Panc1 (cell line): Measurements from ENCODE around the gene GRIN3B. TPM values are rescaled to one million over a fixed set of nuclear protein-coding genes. Genes with fewer than 3 reads are reported as not detected.
A peak's percentile ranks its signal among the peaks of the same experiment; 100 is the strongest.

ENCODE experiments used
- ATAC-seq: fragments of 200-7000 bp; cut with Tn5 transposase; 2 replicates; pipeline ENCODE4 v1.9.1; 2020; ENCODE audit warnings: mild to moderate bottlenecking, moderate library complexity
- BruUV-seq: library from RNA; stranded (reverse); fragments of 400-500 nt; replicated peaks from 2 replicates; lab custom pipeline; 2021; lab: Mats Ljungman, UMichigan
- CTCF ChIA-PET: fragments of 300-600 bp; sonication (Branson Sonifier 250); formaldehyde crosslinking; loops from one replicate; lab custom pipeline; 2022; ENCODE audit warnings: antibody characterized with exemption; lab: Charles Lee
- POLR2A ChIA-PET: fragments of 300-600 bp; sonication (Branson Sonifier 250); formaldehyde crosslinking; loops from one replicate; lab custom pipeline; 2022; ENCODE audit warnings: antibody characterized with exemption; lab: Charles Lee
- DNase-seq: peaks from one replicate; pipeline ENCODE4 v3.0.0-alpha.2; 2010; ENCODE audit warnings: low read depth, low spot score
- H3K27ac ChIP-seq: 2 replicates; pipeline ENCODE4 v1.5.1; 2011; ENCODE audit warnings: mild to moderate bottlenecking, low read length, inconsistent platforms
- H3K27me3 ChIP-seq: fragments of 200-500 bp; sonication (Bioruptor generic); 2 replicates; pipeline ENCODE4 v1.6.0; 2014; ENCODE audit warnings: low read length, inconsistent platforms; ENCODE audit not compliant: control insufficient read depth, insufficient read depth
- H3K36me3 ChIP-seq: fragments of 200-500 bp; sonication (Bioruptor generic); 2 replicates; pipeline ENCODE4 v1.5.1; 2014; ENCODE audit warnings: inconsistent platforms, mild to moderate bottlenecking, low read length, moderate library complexity; ENCODE audit not compliant: control insufficient read depth, insufficient read depth
- H3K4me1 ChIP-seq: 2 replicates; pipeline ENCODE4 v1.5.1; 2011; ENCODE audit warnings: inconsistent platforms, mild to moderate bottlenecking, low read length, moderate library complexity; ENCODE audit not compliant: control insufficient read depth, insufficient read depth
- H3K4me3 ChIP-seq, 2 experiments: 2 replicates each; pipeline ENCODE4 v1.5.1; 2011 to 2012; ENCODE audit warnings: low read depth in 2 of 2, low read length in 2 of 2, mild to moderate bottlenecking in 2 of 2, inconsistent platforms in 1 of 2, moderate library complexity in 1 of 2
- H3K9me3 ChIP-seq: fragments of 200-500 bp; sonication (Bioruptor generic); 2 replicates; pipeline ENCODE4 v1.5.1; 2014; ENCODE audit warnings: low read depth, mild to moderate bottlenecking, inconsistent platforms, low read length, moderate library complexity; ENCODE audit not compliant: control insufficient read depth, insufficient read depth
- POLR2AphosphoS5 ChIP-seq: IDR thresholded peaks from 2 replicates; pipeline ENCODE4 v1.6.1; 2012; ENCODE audit warnings: mild to moderate bottlenecking, low read depth, low read length, moderate library complexity
- SIN3A ChIP-seq: IDR thresholded peaks from 2 replicates; pipeline ENCODE4 v1.6.1; 2012; ENCODE audit warnings: low read depth, mild to moderate bottlenecking, low read length, moderate library complexity, borderline replicate concordance; ENCODE audit not compliant: insufficient read depth
- TCF7L2 ChIP-seq: IDR thresholded peaks from 2 replicates; pipeline ENCODE4 v1.6.1; 2011; ENCODE audit warnings: mild to moderate bottlenecking, low read depth, low read length, inconsistent platforms
- in situ Hi-C: cut with HindIII; loops from 2 replicates; pipeline ENCODE4 v1.10.0; 2016; ENCODE audit warnings: low sequenced_read_pairs, low pct_unique_long_range_greater_than_20kb
- intact Hi-C: fragments of 100-400 bp; cut with micrococcal nuclease; formaldehyde crosslinking; loops from one replicate; pipeline ENCODE4 v1.10.0; 2022; ENCODE audit not compliant: unreplicated experiment
- total RNA-seq: library from RNA; stranded (reverse); gene quantifications from one replicate; pipeline ENCODE4 v1.2.1, GENCODE V29; 2021; ENCODE audit not compliant: unreplicated experiment
- TF ChIP-seq, protein P1 (sequence below): fragments of 450-650 bp; IDR thresholded peaks from 2 replicates; pipeline ENCODE4 v1.5.1; 2017; ENCODE audit warnings: mild to moderate bottlenecking
- TF ChIP-seq, protein P2 (sequence below), 2 experiments: IDR thresholded peaks; 2 replicates each; pipeline ENCODE4 v1.6.1; 2011 to 2012; ENCODE audit warnings: low read depth in 2 of 2, control low read depth in 1 of 2, low read length in 1 of 2, mild to moderate bottlenecking in 1 of 2, moderate library complexity in 1 of 2; ENCODE audit not compliant: insufficient read depth in 1 of 2

Gene GRIN3B
- total RNA-seq, 1 experiment from 2014 or later: 4.6 TPM

DNA sequence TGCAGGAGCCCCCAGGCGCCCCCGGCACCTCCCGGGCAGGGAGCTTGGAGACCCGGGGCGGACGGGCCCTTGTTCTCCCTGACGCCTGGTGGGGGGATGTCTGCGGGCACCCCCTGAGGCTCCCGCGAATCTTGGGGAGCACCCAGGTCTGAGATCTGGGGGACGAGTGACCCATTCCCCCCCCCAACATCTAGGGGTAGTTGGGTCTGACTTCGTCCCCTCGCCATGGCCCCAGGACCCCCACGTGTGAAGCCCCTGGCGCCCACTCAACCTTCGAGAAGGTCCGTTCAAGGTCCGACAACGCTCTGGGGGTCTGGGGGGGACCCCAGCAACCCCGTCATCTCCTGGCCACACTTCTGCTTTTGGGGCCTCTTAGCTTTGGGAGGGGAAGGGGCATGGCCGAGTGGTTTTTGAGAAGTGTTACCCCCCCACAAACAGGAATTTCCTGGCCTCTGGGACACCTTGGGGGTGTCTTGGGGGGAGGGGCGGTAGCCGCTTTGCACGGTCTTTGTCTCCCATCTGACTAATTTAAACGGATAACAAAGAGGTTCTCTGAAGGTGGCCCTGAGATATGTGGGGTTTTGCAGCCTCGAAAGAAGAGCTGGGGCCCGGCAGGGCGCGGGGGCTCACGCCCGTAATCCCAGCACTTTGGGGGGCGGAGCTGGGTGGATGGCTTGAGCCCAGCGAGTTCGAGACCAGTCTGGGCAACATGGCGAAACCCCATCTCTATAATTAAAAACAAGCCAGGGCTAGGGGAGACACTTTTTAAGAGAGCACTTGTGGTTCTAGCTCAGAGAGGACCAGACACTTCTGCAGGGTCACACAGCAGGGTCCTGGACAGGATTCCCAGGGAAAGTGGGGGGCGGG, 26.8 kb downstream of the GRIN3B start:
- POLR2A ChIA-PET: interaction anchor here (0.5 to 1.0 kb wide), 2 partner anchors 10 to 34 kb away, joined by 4 to 13 read pairs; no protein-coding TSS in a partner anchor
- H3K9me3 ChIP-seq: no peaks in the 10 kb centered on the region
- intact Hi-C loops (no loop called here), in situ Hi-C loops (no loop called here)
- H3K27me3 ChIP-seq: no peaks in the 10 kb centered on the region
- peak overlapping the region; percentile 94 for H3K27ac ChIP-seq
- ATAC-seq (peak; percentile 8; the same call in 1 of the 2 replicates), DNase-seq (no peak)
- TSS peak; percentile 95 for BruUV-seq
- peak overlapping the region; percentile 82 to 94 for H3K4me3 ChIP-seq
- TF ChIP-seq, protein P1, sequence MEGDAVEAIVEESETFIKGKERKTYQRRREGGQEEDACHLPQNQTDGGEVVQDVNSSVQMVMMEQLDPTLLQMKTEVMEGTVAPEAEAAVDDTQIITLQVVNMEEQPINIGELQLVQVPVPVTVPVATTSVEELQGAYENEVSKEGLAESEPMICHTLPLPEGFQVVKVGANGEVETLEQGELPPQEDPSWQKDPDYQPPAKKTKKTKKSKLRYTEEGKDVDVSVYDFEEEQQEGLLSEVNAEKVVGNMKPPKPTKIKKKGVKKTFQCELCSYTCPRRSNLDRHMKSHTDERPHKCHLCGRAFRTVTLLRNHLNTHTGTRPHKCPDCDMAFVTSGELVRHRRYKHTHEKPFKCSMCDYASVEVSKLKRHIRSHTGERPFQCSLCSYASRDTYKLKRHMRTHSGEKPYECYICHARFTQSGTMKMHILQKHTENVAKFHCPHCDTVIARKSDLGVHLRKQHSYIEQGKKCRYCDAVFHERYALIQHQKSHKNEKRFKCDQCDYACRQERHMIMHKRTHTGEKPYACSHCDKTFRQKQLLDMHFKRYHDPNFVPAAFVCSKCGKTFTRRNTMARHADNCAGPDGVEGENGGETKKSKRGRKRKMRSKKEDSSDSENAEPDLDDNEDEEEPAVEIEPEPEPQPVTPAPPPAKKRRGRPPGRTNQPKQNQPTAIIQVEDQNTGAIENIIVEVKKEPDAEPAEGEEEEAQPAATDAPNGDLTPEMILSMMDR: no peak
- TF ChIP-seq SIN3A (no peak), TCF7L2 (no peak), POLR2AphosphoS5 (no peak)
- TF ChIP-seq, protein P2, sequence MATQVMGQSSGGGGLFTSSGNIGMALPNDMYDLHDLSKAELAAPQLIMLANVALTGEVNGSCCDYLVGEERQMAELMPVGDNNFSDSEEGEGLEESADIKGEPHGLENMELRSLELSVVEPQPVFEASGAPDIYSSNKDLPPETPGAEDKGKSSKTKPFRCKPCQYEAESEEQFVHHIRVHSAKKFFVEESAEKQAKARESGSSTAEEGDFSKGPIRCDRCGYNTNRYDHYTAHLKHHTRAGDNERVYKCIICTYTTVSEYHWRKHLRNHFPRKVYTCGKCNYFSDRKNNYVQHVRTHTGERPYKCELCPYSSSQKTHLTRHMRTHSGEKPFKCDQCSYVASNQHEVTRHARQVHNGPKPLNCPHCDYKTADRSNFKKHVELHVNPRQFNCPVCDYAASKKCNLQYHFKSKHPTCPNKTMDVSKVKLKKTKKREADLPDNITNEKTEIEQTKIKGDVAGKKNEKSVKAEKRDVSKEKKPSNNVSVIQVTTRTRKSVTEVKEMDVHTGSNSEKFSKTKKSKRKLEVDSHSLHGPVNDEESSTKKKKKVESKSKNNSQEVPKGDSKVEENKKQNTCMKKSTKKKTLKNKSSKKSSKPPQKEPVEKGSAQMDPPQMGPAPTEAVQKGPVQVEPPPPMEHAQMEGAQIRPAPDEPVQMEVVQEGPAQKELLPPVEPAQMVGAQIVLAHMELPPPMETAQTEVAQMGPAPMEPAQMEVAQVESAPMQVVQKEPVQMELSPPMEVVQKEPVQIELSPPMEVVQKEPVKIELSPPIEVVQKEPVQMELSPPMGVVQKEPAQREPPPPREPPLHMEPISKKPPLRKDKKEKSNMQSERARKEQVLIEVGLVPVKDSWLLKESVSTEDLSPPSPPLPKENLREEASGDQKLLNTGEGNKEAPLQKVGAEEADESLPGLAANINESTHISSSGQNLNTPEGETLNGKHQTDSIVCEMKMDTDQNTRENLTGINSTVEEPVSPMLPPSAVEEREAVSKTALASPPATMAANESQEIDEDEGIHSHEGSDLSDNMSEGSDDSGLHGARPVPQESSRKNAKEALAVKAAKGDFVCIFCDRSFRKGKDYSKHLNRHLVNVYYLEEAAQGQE (IDR thresholded peaks at IDR 0.05; ENCODE audit: insufficient read depth in 1 of 2, low read depth in 2 of 2, low read length in 1 of 2): no peak
- peaks cover 8% of the 10 kb centered on the region for H3K4me1 ChIP-seq
- CTCF ChIA-PET: interaction anchor here (0.6 kb wide), 1 partner anchor 253 kb away, joined by 3 read pairs; no protein-coding TSS in a partner anchor
- H3K36me3 ChIP-seq: peaks cover 9% of the 10 kb centered on the region; the same call in 1 of the 2 replicates

DNA sequence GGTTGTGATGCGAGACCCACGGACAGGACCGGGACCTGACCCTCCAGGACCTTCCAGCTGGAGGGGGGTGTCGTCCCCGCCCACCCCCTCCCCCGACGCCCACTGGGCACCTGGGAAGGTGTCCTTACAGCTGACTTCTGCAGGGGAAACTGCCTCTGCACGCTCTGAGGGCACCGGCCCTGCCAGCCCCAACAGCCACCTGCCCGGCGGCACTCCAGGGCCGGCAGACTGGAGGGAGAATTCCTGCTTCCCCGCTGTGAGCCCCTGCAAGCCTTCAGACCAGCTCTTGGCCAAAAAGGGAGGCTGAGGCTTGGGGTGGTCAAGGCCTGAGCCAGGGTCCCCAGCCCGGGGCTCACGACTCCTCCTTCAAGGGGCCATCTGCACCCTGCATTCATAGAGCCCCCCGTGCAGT, 27.4 kb downstream of the GRIN3B start:
- Histone ChIP-seq H3K27ac (peak overlapping the region; percentile 94), H3K9me3 (no peaks in the 10 kb centered on the region), H3K4me1 (peaks cover 8% of the 10 kb centered on the region), H3K27me3 (no peaks in the 10 kb centered on the region), H3K36me3 (peaks cover 9% of the 10 kb centered on the region; the same call in 1 of the 2 replicates), H3K4me3 (peak overlapping the region; percentile 82 to 94)
- CTCF ChIA-PET: interaction anchor here (0.6 kb wide), 1 partner anchor 348 kb away, joined by 7 read pairs; no protein-coding TSS in a partner anchor
- BruUV-seq: no TSS peak
- no peak for DNase-seq
- POLR2A ChIA-PET: interaction anchor here (0.5 kb wide), 1 partner anchor 34 kb away, joined by 13 read pairs; no protein-coding TSS in a partner anchor
- intact Hi-C loops: no loop called here
- in situ Hi-C loops: no loop called here
- TF ChIP-seq POLR2AphosphoS5: no peak
- peak; percentile 23; the same call in 1 of the 2 replicates for ATAC-seq
